ENCODE results near the gene ZMIZ1. TPM values are rescaled to one million over a fixed set of nuclear protein-coding genes. Genes with fewer than 3 reads are reported as not detected.

Gene ZMIZ1
- total RNA-seq, 1 experiment from 2014 or later, result 23.5 TPM

DNA sequence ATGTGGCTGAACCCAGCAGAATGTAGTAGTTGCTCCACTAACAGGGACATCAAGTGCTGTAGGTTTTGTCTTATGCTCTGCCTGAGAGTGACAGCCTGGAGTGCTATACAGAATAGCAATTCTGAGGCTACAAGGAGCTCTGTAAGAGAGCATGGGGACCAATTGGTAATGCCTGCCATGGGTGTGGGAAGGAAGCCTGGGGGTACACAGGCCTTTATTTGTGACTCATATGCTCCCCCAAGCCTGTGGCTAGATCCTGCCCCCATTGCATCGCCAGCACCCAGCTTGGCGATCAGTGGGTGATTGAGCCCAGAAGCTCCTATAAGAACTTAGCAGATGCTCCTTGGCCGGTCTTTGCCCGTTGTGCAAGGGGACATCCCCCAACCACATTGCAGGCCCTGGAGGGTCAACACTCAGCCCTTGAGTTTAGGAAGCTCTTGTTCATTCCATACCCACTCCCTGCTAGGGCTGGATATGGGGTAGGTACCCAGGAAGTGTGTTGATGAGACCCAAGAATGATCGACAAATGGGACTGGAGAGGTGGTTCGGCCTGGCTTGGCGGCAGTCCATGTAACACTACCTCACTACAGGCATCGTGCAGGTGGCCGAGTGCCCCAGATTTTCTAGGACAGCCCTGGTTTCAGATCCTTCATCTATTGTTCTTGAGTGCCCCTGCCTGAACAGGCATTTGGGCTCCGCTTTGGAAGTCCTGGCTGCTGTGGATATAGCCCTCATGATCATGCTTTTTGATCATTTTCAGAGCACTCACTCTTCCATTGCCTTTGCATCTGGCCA, 37.7 kb downstream of the ZMIZ1 start:
- TF ChIP-seq, protein P1, sequence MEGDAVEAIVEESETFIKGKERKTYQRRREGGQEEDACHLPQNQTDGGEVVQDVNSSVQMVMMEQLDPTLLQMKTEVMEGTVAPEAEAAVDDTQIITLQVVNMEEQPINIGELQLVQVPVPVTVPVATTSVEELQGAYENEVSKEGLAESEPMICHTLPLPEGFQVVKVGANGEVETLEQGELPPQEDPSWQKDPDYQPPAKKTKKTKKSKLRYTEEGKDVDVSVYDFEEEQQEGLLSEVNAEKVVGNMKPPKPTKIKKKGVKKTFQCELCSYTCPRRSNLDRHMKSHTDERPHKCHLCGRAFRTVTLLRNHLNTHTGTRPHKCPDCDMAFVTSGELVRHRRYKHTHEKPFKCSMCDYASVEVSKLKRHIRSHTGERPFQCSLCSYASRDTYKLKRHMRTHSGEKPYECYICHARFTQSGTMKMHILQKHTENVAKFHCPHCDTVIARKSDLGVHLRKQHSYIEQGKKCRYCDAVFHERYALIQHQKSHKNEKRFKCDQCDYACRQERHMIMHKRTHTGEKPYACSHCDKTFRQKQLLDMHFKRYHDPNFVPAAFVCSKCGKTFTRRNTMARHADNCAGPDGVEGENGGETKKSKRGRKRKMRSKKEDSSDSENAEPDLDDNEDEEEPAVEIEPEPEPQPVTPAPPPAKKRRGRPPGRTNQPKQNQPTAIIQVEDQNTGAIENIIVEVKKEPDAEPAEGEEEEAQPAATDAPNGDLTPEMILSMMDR (IDR thresholded peaks at IDR 0.05; ENCODE audit: unreplicated experiment), result no peak
- H3K36me3 Mint-ChIP-seq (ENCODE audit: insufficient read depth, unreplicated experiment), result peaks cover 20% of the 10 kb centered on the region
- BruUV-seq (replicated peaks), result no TSS peak
- no peak overlapping the region for H3K27ac Mint-ChIP-seq (ENCODE audit: unreplicated experiment)
- H3K27me3 Mint-ChIP-seq (ENCODE audit: unreplicated experiment), result no peaks in the 10 kb centered on the region
- DNase-seq, result no peak
- CTCF ChIA-PET, result no interaction called here
- intact Hi-C loops (cut with micrococcal nuclease; ENCODE audit: unreplicated experiment), result no loop called here
- H3K4me1 Mint-ChIP-seq (ENCODE audit: low read depth, unreplicated experiment), result peaks cover 39% of the 10 kb centered on the region
- H3K4me3 Mint-ChIP-seq (ENCODE audit: low read depth, unreplicated experiment), result no peak overlapping the region
- H3K9me3 Mint-ChIP-seq (ENCODE audit: low read depth, unreplicated experiment), result no peaks in the 10 kb centered on the region

DNA sequence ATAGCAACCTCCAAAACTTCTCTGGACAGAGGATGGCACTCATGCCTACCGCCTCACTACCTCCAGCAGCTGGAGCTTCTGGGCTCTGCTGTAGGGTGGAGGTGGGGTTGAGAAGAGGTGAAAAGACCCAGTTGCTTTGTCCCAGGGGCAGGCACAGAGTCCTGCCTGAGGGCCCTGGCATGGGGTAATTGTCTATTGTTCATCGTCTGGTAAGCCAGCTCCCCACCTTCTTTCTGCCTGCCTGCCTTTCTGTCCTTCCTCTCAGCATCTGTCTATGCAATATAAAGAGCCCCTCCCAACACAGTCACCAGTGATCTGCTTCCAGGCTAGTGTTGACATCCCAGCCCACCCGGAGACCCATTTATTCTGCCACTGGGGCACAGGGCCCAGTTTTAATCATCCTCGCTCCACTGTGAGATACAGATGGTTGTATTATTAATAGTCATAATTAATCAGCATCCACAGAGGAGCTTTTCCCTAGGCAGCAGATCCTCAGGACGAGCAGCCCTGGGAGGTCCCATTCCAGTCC, 39.0 kb downstream of the ZMIZ1 start:
- TF ChIP-seq, protein P1 (IDR thresholded peaks at IDR 0.05; ENCODE audit: unreplicated experiment), result no peak
- CTCF ChIA-PET, result no interaction called here
- intact Hi-C loops (cut with micrococcal nuclease; ENCODE audit: unreplicated experiment), result no loop called here
- BruUV-seq (replicated peaks), result no TSS peak
- Mint-ChIP-seq H3K4me3 (ENCODE audit: low read depth, unreplicated experiment) (no peak overlapping the region), H3K27me3 (ENCODE audit: unreplicated experiment) (no peaks in the 10 kb centered on the region), H3K36me3 (ENCODE audit: insufficient read depth, unreplicated experiment) (peaks cover 21% of the 10 kb centered on the region), H3K4me1 (ENCODE audit: low read depth, unreplicated experiment) (peaks cover 39% of the 10 kb centered on the region), H3K9me3 (ENCODE audit: low read depth, unreplicated experiment) (no peaks in the 10 kb centered on the region), H3K27ac (ENCODE audit: unreplicated experiment) (no peak overlapping the region)
- no peak for DNase-seq

DNA sequence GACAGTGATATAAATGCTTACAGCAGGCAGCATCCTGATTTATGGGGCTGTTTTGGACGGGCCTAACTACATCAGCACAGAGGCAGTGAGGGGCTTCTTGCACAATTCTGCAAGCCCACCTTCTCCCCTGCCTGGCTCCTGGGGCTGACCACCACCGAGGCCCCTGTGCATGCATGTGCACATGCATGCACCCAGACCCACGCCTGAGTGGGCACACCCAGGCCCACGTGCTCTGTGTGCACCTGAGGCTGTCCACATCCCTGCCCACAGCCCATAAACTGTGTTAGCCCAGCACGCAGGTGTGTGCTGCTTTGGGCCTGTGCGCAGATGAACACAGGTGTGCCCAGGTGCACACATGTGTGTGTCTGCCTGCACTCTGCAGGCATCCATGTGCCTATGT, 40.0 kb downstream of the ZMIZ1 start:
- CTCF ChIA-PET, result no interaction called here
- H3K27me3 Mint-ChIP-seq (ENCODE audit: unreplicated experiment), result no peaks in the 10 kb centered on the region
- no peak for DNase-seq
- H3K4me3 Mint-ChIP-seq (ENCODE audit: low read depth, unreplicated experiment), result no peak overlapping the region
- no peak overlapping the region for H3K27ac Mint-ChIP-seq (ENCODE audit: unreplicated experiment)
- no TSS peak for BruUV-seq (replicated peaks)
- intact Hi-C loops (cut with micrococcal nuclease; ENCODE audit: unreplicated experiment), result no loop called here
- peaks cover 40% of the 10 kb centered on the region for H3K4me1 Mint-ChIP-seq (ENCODE audit: low read depth, unreplicated experiment)
- H3K9me3 Mint-ChIP-seq (ENCODE audit: low read depth, unreplicated experiment), result no peaks in the 10 kb centered on the region
- TF ChIP-seq, protein P1 (IDR thresholded peaks at IDR 0.05; ENCODE audit: unreplicated experiment), result no peak
- peaks cover 12% of the 10 kb centered on the region for H3K36me3 Mint-ChIP-seq (ENCODE audit: insufficient read depth, unreplicated experiment)

DNA sequence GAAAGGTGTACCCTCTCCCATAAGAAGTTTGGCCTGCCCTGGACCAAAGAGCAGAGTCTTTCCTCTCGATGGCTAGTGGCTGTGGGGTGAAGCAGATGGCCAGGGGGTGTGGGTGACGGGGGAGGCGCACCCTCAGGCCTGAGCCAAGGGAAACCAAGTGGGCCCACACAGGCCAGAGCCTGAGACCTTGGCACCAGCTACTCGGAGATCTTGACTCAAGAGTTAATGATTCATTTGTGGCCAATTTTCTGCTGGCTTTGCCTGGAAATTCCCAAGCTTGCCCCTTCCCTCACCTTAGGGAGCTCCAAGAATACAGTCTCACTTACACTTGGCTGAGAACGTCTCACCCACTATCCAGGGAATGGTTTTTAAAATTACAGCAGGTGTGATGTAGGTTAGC, 42.7 kb downstream of the ZMIZ1 start:
- H3K36me3 Mint-ChIP-seq (ENCODE audit: insufficient read depth, unreplicated experiment), result peaks cover 8% of the 10 kb centered on the region
- peak; percentile 71 for DNase-seq
- TF ChIP-seq, protein P1 (IDR thresholded peaks at IDR 0.05; ENCODE audit: unreplicated experiment), result no peak
- intact Hi-C loops (cut with micrococcal nuclease; ENCODE audit: unreplicated experiment), result loop anchor here (5.0 kb wide), 1 partner anchor 39 kb away; no protein-coding TSS in a partner anchor
- CTCF ChIA-PET, result interaction anchor here (0.5 to 1.7 kb wide), 13 partner anchors 8 to 158 kb away, joined by 3 to 7 read pairs (median 4); no protein-coding TSS in a partner anchor
- no peaks in the 10 kb centered on the region for H3K9me3 Mint-ChIP-seq (ENCODE audit: low read depth, unreplicated experiment)
- H3K4me3 Mint-ChIP-seq (ENCODE audit: low read depth, unreplicated experiment), result peak overlapping the region; percentile 36
- H3K4me1 Mint-ChIP-seq (ENCODE audit: low read depth, unreplicated experiment), result peaks cover 59% of the 10 kb centered on the region
- no peaks in the 10 kb centered on the region for H3K27me3 Mint-ChIP-seq (ENCODE audit: unreplicated experiment)
- BruUV-seq (replicated peaks), result no TSS peak
- H3K27ac Mint-ChIP-seq (ENCODE audit: unreplicated experiment), result peak overlapping the region; percentile 52

Measured in Calu3 (cell line).